IPS DF 4.7 (cell line): Measurements from ENCODE around the gene GFPT2.

Experiments used
- DNase-seq: peaks from one replicate; pipeline ENCODE4 v3.0.0-alpha.2; 2013; ENCODE audit warnings: low spot score; ENCODE audit errors: extremely low read depth

The GFPT2 gene

DNA sequence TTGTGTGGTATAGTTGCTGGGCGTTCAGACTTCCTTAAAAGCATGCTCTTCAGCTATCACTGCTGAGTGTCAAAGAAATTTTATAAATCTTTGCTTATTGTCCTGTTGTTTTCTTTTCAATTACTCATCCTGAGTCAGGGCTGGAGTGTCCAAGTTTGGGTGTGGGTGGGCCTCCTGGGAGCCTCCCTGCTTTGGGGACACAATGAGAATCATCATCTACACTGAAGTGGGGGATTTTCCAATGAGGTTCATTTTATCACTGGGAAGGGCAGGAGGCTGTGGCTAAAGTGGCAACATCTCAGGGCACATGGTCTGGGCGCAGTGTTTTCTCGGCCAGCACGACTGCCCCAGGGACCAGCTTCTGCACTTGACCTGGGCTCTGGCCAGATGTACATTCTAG is 19.5 kb downstream of the GFPT2 start:
- DNase-seq = no peak

DNA sequence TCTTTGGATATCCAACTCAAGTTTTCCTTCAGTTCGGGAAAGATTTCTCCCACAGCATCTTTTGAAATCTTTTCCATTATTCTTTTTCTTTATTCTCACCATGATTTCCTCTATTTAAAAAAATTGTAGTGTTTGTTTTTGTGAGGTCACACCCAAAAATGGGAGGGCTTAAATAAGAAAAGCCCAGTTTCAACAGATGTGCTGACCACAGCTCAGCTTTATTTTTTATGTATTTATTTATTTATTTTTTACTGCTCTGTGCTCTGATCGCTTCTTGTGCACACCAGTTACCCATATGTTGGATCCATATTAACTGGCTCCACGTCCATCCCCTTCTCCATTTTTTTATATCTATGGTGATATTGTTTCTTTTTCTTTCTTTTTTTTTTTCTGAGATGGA is 20.3 kb downstream of the GFPT2 start:
- DNase-seq = no peak

DNA sequence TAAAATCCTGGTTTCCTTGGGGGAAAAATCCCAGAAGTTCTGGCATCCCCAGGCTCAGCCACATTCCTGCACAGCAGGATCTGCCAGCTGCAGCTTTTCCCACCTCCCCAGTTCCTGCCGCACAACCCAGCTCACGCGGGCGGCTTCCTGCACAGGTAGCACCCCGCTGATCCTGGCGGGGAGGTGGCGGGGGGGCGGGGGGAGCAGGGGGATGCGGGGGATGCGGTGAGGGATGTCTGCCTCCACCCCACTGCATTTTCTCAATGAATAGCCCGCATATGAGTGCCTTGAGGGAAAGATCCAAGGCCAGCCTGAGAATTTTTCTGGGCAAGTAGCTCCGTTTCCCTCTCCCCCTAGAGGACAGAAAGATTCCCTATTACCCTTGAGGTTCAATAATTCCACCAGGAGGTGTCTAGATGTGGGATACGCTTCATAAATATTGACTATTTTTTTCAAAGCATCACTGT is 21.1 kb downstream of the GFPT2 start:
- DNase-seq = no peak

DNA sequence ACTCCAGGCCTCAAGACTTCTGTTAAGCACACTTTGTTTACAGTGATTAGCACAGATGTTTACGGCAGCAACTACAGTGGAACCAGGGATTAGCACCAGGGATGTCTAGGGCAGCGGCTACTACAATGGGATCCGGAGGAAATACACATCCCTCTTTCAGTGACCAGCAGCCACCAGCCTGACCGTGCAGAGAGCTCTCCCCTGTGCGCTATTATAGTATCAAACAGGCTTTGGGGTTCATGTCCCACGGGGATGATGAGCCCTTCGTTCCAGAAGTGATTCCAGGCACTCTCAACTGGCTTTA is 21.5 kb downstream of the GFPT2 start:
- DNase-seq = no peak

DNA sequence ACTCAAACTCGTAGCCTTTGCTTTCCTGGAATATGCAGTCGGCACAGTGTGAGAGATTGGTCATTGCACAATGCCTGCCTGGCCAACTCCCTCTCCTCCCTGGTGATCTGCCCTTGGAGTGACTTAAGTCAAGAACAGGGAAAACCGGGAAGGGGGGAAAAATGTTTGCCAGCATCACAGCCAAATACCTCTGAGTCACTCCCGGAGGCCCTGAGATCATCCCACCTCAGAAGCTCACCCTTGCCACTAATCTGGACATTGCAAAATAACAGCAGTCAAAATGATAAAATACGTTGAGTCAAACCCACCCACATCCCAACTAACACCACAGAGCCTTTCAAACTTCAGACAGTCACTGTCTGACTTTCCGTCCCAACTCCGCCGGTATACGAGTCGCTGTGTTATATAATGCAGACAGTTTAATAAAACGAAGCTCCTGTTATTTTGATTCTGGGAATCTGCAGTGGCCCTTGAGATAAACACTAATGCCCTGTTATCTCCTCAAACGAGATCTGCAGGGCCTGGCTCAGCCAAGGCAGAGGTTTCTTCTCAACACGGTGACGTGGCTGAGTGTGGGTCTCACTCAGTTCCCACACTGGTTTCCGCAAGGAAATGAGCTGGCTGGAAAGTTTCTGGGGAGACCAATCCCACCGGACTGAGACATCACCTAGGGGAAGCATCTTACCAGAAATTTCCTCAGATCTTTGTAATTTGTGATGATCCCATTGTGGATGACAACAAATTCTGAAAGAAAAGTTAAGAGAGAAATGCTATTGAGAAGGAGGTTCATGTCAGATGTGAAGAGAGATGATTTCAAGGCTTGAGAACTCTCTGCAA is 22.1 kb downstream of the GFPT2 start:
- no peak for DNase-seq

DNA sequence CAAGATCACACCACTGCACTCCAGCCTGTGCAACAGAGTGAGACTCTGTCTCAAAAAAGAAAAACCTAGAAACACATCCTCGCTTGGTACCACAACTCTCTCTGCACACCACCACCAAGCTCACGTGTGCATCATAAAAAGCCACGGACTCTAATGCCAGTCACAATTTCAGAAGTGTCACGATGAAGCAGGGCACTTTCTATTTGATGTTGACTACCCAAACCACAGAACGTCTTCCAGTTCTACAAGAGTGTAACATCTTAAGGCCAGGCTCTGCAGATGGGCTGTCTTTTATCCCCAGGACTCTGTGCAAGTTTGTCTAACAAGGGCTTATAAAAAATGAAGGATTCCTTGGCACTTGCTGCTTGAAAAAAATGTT is 22.9 kb downstream of the GFPT2 start:
- no peak for DNase-seq

DNA sequence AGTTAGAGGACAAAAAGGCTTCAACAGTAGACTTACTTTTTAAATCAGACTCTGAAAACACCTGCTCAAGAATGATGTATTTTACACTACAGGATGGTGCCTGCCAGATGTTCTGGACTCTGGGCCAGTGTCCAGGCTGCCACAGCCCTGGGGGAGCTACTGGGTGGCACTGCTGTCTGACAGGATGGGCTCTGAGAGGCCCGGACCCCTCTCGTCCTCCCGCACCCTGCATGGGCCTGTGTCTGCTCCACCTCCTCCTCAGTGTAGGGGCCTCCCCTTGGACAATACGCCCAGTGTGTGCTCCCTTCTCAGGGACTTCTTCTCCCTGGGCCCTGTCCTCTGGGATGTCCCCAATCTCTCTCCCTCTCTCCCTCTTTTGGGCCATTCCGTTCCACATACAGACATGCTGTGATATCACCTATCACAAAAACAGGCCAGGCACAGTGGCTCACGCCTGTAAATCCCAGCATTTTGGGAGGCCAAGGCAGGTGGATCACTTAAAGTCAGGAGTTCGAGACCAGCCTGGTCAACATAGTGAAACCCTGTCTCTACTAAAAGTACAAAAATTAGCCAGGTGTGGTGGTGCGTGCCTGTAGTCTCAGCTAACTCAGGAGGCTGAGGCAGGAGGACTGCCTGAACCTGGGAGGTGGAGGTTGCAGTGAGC is 23.4 kb downstream of the GFPT2 start:
- no peak for DNase-seq

DNA sequence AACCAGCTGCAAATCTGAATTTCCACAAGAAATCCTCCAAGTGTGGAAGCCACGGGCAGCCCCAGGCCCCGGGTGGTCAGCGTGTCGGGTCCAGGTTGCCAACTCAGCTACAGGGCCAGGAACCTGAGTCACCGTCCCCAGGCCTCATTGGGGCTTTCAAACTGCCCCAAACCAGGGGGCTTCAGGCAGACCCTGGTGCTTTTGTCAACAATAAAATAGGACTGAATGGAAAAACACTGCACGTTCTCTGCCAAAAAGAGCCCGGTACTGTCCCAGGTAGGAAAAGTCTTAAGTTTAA is 24.0 kb downstream of the GFPT2 start:
- DNase-seq = no peak

DNA sequence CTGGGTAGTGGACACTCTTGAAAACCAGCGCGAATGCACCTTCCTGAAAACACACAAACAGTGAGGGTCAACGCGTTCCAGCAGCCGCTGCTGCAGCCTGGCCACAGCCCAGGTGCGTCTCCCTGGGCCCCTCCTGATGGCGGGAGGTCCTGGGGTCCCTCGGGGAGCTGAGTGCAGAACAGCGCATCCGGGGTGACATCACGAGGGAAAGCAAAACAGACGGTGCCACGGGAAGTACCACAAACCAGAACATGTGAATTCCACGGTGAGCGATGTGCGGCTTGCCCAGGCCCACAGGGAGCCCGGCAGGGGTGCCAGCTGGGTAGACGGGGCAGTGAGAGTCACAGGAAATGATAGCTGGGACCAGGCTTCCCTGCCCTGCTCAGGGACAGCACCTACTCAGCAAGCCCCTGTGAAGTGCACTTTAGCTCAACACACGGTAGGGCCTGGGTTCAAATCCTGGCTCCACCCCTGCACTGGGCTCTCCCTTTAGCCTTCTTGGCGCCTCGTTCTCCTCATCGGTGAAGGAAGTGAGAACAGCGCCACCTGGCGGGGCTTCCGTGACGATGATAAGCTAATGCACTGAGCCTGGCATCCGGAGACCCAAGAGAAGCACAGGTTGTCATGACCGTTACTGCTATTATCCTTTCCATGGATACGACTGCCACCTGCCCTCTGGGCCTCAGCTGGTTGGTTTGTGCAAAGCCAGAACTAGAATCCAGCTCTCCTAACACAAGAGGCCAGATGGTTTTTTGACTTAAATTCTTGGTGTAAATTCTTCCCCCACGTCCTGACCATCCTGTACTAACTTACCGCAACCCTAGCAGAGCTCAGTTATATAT is 24.6 kb downstream of the GFPT2 start:
- DNase-seq = no peak

DNA sequence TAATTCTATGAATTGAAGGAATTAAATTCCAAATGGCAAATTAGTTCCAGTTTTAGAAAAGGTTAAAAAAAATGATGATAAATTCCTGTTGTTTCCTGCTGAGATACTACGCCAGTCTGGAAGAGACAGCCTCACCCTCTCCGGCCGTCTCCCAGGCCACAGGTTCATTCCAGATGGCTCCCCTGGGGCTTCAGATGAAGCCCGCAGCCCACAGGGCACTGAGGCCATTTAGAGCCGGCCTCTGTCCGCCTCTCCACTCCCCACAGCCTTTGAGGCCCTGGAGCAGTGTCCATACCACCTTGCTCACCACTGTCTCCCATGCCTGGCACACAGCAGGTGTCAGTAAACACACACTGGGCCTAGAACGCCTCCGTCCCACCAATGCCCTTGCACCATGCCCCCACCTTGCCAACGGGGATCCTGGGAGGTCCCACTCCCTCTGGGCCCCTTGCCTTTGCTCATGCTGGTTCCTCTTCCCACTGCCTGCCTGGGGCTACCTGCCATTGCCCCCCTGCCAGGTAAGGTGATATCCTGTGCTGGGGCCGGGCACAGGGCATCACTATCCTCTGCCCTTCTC is 26.1 kb downstream of the GFPT2 start:
- no peak for DNase-seq

DNA sequence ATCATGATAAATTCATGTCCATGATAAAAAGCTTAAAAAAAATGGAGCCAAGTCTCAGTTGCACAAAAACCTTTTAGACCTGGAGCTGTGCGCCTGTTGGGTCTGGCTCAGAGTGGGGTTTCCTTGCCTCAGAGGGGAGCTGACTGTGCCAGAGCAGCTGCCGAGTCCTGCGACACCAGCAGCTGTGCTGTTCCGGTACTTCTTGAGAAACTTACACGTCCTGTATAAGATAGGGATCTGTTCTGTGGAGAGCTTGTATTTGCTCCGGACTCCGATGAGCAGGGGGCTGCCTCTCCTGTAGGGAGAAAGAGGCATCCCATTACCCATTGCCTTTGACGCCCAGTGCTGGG is 28.6 kb downstream of the GFPT2 start:
- DNase-seq = no peak

DNA sequence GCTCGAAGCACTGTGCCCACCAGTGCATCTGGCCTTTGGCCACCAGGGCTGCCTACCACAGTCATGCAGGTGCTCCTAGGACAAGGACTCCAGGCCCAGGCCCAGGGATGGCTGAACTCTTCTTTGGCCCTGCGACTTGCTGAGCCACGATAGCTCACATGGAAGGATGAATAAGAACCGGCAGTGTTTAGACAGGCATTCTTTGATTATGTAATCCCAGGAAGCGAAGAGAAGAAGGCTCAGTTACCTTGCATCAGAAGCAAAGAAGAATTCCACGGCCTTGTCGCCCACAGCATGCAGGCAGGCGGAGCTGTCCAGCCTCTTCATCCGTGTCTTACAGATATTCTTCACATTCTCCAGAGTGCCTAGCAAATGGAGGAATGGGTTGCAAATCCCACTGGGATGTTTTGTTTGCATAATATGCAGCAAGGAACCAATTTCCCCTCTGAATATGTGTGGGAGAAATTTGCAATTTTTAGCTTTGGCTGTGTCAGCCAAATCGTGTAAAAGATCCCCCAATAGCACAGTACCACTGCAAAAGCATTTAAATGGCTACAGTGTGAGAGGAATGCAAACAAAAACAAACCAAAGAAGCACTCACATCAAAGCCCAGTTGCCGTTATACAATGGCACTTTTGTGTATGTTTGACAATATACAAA is 29.1 kb downstream of the GFPT2 start:
- DNase-seq = no peak

DNA sequence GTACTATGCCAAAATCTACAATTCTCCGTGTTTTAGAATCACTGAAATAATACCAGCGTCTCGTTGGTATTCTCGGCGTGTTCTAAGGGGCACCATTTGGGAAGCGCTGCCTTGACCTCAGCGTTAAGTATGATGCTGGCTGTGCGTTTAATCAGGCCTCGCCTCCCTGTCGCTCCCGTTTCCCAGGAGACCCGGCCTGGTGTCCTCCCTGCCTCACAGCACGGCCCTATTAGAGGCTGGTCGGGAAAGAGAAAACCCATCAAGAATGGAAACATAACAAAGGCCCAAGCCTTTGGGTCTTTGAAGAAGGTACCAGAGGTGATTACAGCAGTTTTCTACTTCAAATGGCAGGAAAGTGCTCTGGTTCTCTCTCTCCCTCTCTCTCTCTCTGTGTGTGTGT is 30.0 kb downstream of the GFPT2 start:
- DNase-seq = no peak

DNA sequence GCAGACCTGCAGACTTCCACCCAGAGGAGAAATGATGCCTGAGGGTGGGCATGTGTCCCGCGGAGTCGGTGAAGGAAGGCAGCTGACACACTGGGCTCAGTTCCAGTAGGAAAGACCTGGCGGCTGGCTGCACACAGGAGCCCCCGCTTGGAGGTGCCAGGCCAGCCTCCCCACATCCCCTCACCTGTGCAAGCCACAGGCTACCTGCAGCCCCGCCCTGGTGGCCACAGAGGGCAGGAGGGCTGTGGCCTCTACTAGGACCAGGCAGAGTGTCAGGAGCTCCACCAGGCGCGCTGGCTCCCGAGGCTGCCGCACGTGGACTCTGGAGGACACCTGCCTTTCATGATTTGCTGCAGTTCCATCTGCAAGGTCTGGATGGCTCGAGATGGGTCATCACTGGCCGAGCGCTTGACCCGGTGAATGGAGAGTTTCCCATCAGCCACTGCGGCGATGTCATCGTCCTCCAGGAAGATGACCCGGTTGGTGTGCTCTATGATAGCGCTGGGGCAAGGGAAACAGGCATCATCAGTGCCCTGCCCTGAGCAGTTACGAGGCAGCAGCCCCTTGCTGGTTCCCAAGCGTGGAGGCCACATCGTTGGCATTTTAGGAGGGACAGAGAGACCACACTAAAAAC is 34.6 kb downstream of the GFPT2 start:
- DNase-seq = no peak

DNA sequence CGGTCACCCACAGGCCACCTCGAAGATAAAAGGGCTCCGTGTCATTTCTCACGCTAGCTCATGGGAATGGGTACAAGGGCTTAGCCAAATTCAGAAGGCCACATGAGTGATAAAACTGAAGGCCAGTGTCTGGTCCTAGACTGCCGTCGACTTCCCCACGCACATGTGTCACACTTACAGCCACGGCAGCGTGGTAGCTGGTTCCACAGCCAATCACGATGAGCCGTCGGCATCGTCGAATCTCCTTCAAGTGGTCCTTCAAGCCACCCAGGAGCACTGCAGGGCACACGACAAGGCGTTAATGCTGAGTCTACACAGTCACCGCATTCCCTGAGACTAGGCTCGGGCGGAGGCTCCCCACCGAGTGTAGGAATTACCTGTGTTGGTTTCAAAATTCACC is 36.5 kb downstream of the GFPT2 start:
- DNase-seq = no peak

DNA sequence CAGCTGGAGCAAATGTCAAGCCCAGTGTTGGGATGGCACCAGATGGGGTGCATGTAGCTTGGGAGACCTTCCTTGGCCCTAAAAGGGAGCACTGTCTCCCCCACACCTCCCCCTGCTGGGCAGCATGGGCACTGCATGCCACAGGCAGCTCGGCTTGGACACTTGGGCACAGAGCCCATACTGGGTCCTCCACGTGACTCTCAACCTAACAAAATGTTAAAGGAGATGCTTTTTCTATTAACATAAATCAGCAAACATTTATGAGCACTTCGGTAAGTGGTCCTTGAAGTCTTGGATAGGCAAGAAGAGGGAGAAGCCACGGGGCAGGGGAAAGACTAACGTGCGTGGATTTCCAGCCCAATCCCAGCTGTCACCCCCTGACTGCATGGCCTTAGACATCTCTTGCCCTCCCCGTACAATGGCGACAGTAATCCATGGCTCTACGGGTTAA is 37.3 kb downstream of the GFPT2 start:
- DNase-seq = no peak

DNA sequence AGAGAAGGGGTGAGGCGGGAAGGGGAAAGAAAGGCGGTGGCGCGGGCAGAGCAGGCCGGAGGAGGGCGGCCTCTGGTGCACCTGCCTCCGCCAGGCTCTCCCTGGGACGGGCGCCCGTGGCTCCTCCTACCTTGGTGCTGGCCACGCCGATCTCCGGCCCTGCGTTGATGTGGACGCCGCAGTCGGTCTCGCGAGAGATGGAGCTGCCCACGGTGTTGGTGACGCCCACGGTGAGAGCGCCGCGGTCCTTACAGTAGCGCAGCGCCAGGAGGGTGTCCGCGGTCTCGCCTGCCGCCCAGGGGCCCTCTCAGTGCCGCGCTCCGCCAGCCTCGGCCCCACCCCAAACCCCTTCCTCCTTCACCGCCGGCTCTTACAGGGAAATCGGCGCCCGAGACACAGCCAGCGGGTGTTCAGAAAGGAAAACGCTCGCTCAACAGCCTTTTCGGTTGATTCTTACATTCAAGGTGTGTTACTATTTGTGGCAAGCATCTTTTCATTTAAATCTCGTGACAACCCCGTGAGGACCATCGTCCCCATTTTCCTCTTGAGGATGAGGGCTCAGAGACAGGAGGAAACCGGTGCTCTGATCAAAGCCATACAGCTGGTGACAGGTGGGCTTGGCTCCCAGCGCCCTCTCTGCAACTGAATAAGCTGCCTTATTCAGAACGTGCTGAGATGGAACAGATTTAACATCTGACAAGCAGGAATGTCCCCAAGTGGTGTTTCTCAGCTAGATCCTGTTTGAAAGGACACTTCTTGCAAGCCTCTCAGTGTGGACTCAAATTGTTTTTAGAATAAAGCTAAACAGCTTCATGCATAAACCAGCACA is 39.2 kb downstream of the GFPT2 start:
- no peak for DNase-seq

DNA sequence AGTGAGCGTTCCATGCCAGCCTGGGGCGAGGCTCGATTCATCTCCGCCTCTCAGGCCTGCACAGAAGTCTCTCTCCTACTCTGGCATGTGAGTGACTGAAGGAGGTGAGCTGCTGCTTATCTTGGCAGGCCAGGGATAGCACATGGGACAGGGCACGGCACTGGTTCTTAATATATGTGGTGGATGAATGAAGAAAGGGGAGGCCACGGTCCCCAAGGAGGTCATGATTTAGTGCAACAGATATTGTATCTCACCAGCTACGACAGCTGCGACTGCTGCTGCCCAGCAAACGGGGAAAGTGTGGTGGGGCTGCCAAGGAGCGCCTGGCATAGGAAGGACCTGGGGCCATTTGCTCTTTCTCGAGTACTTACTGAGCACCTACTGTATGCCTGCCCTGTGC is 41.9 kb downstream of the GFPT2 start:
- DNase-seq = no peak

DNA sequence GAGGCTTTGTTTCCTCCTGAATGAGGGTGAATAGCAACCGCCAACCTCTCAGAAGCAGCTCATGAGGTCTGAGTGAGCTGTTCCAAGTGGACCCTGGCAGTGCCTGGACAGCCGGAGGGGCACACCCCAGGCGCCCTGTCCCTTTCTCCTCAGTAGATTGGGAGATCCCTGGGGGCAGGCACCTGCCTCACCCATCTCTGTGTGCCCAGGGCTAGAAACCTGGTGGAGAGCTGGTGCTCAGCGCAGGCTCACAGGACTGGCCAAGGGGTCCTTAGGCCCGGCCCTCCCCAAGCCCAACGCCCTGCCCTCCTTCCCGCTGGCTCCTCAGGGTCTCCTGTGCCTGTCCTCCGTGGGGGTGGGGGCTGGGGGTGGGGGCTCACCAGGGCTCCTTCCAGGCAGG is 46.3 kb downstream of the GFPT2 start:
- DNase-seq = no peak

DNA sequence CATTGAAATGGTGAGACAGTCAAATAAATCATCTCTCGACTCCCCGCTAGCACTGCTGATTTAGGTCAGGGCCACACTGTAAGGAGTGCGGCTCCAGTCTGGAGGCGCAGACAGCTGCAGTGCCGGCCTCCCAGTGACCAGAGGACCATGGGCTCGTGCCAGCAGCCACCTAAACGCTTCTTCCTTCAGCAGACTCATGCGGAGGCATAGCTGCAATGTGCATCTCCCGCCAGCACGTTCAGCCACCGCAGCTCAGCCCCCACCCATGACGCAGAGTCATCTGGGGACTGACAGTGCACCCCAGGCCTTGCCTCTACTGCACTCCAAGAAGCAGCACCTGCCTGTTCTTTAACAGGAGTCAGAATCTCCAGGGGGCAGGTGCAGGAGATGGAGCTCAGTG is 47.7 kb downstream of the GFPT2 start:
- DNase-seq = no peak
